ENCODE results near the gene ZRANB1.

Gene ZRANB1

GRCh38 chr10:125005312-125006187, 63.6 kb downstream of the ZRANB1 start:
- DNase-seq (ENCODE audit: low spot score) = no peak

GRCh38 chr10:125006188-125006680, 64.3 kb downstream of the ZRANB1 start:
- DNase-seq (ENCODE audit: low spot score) = no peak

- no peak for DNase-seq (ENCODE audit: low spot score)
Observed at GRCh38 chr10:125006921-125007426, 65.1 kb downstream of the ZRANB1 start.

- no peak for DNase-seq (ENCODE audit: low spot score)
Observed at GRCh38 chr10:125007436-125007835, 65.5 kb downstream of the ZRANB1 start.

- DNase-seq (ENCODE audit: low spot score) = no peak
Observed at GRCh38 chr10:125008689-125009638, 67.0 kb downstream of the ZRANB1 start.

- no peak for DNase-seq (ENCODE audit: low spot score)
Observed at GRCh38 chr10:125009661-125010161, 67.8 kb downstream of the ZRANB1 start.

- no peak for DNase-seq (ENCODE audit: low spot score)
Observed at GRCh38 chr10:125010362-125010761, 68.4 kb downstream of the ZRANB1 start.

GRCh38 chr10:125011171-125011925, 69.4 kb downstream of the ZRANB1 start:
- DNase-seq (ENCODE audit: low spot score) = no peak

- DNase-seq (ENCODE audit: low spot score) = no peak
Observed at GRCh38 chr10:125011926-125012705, 70.2 kb downstream of the ZRANB1 start.

- no peak for DNase-seq (ENCODE audit: low spot score)
Observed at GRCh38 chr10:125012851-125013528, 71.1 kb downstream of the ZRANB1 start.

- no peak for DNase-seq (ENCODE audit: low spot score)
Observed at GRCh38 chr10:125013529-125013872, 71.6 kb downstream of the ZRANB1 start.

GRCh38 chr10:125014086-125014830, 72.3 kb downstream of the ZRANB1 start:
- no peak for DNase-seq (ENCODE audit: low spot score)

GRCh38 chr10:125014836-125015355, 73.0 kb downstream of the ZRANB1 start:
- DNase-seq (ENCODE audit: low spot score) = no peak

GRCh38 chr10:125015356-125015944, 73.5 kb downstream of the ZRANB1 start:
- DNase-seq (ENCODE audit: low spot score) = no peak

GRCh38 chr10:125016123-125016522, 74.2 kb downstream of the ZRANB1 start:
- DNase-seq (ENCODE audit: low spot score) = no peak

GRCh38 chr10:125016611-125017202, 74.8 kb downstream of the ZRANB1 start:
- no peak for DNase-seq (ENCODE audit: low spot score)

GRCh38 chr10:125017547-125018298, 75.8 kb downstream of the ZRANB1 start:
- no peak for DNase-seq (ENCODE audit: low spot score)
